GM13977 (cell line): ENCODE measurements around the gene DGKE.
A peak's percentile ranks its signal among the peaks of the same experiment; 100 is the strongest.

Source experiments
- DNase-seq: peaks from one replicate; pipeline ENCODE4 v3.0.0; 2012; ENCODE audit warnings: low spot score
- CTCF ChIP-seq: IDR thresholded peaks from 2 replicates; pipeline ENCODE4 v1.5.1; 2012; ENCODE audit warnings: mild to moderate bottlenecking, control low read depth; ENCODE audit not compliant: insufficient read depth; ENCODE audit errors: extremely low read depth, missing control alignments
- in situ Hi-C: fragments of 300-500 bp; cut with MboI; formaldehyde crosslinking; loops from one replicate; pipeline ENCODE4 v1.12.0; 2022; ENCODE audit warnings: low sequenced_read_pairs, low pct_unique_long_range_greater_than_20kb, mixed read lengths, inconsistent platforms; ENCODE audit not compliant: unreplicated experiment

The DGKE gene

GRCh38 chr17:56903560-56903959 lies 69.6 kb downstream of the DGKE start:
- TF ChIP-seq CTCF = no peak
- in situ Hi-C loops = no loop called here
- DNase-seq = no peak

- TF ChIP-seq CTCF = no peak
- in situ Hi-C loops = no loop called here
- DNase-seq = peak; percentile 59
These were observed 74.1 kb downstream of the DGKE start for GRCh38 chr17:56908001-56908542.

- no peak for DNase-seq
- in situ Hi-C loops = no loop called here
- TF ChIP-seq CTCF = no peak
These were observed 76.0 kb downstream of the DGKE start for GRCh38 chr17:56909742-56910508.

GRCh38 chr17:56910509-56911235 lies 76.7 kb downstream of the DGKE start:
- in situ Hi-C loops = no loop called here
- DNase-seq = no peak
- no peak for TF ChIP-seq CTCF

GRCh38 chr17:56912105-56912999 lies 78.4 kb downstream of the DGKE start:
- in situ Hi-C loops = no loop called here
- DNase-seq = no peak

More at GRCh38 chr17:56912105-56912999, 78.4 kb downstream of the DGKE start:
- no peak for TF ChIP-seq CTCF
